Heart left ventricle (tissue), 16 donors: ENCODE data around the gene TRPT1. TPM values are rescaled to one million over a fixed set of nuclear protein-coding genes. Genes with fewer than 3 reads are reported as not detected.
"Not testable (repeated sequence)": the region's sequence is repeated elsewhere in the genome, so short reads cannot be mapped to it uniquely, and the experiment has no call there.

Experiments used
- ATAC-seq, 4 donors: fragments of 200-7000 bp; cut with Tn5 transposase; one replicate each; pipeline ENCODE4 v1.9.1; 2020 to 2022; ENCODE audit warnings: moderate library complexity in 4 of 4, mild to moderate bottlenecking in 3 of 4, moderate number of reproducible peaks in 1 of 4
- DNase-seq, 5 donors: peaks; one replicate each; pipeline ENCODE4 v3.0.0-alpha.2; 2020
- H3K27ac ChIP-seq, 12 donors: fragments of 200-600 bp; sonication (generic) in 4 of 12; one replicate each; pipeline versions ENCODE4 v1.5.0 to v1.8.0; 2016 to 2022; ENCODE audit warnings: mild to moderate bottlenecking in 2 of 12
- H3K27me3 ChIP-seq, 9 donors: fragments of 200-600 bp; sonication (generic) in 2 of 9; one replicate each; pipeline versions ENCODE4 v1.5.1 to v1.8.0; 2016 to 2022; ENCODE audit warnings: mild to moderate bottlenecking in 3 of 9
- H3K36me3 ChIP-seq, 9 donors: fragments of 200-600 bp; sonication (generic) in 2 of 9; one replicate each; pipeline versions ENCODE4 v1.5.0 to v1.8.0; 2018 to 2022; ENCODE audit warnings: mild to moderate bottlenecking in 2 of 9
- H3K4me1 ChIP-seq, 12 donors: fragments of 200-600 bp; sonication (generic) in 4 of 12; one replicate each; pipeline versions ENCODE4 v1.5.0 to v1.8.0; 2016 to 2022; ENCODE audit warnings: mild to moderate bottlenecking in 3 of 12
- H3K4me3 ChIP-seq, 12 donors: fragments of 200-600 bp; sonication (generic) in 4 of 12; one replicate each; pipeline versions ENCODE4 v1.5.0 to v1.8.0; 2017 to 2022; ENCODE audit warnings: mild to moderate bottlenecking in 9 of 12, moderate library complexity in 4 of 12
- H3K9me3 ChIP-seq, 12 donors: fragments of 200-600 bp; sonication (generic) in 4 of 12; one replicate each; pipeline versions ENCODE4 v1.5.0 to v1.8.0; 2016 to 2022; ENCODE audit warnings: mild to moderate bottlenecking in 1 of 12
- CTCF ChIP-seq, 12 donors: fragments of 200-600 bp; sonication (generic) in 4 of 12; IDR thresholded peaks; one replicate each; pipeline versions ENCODE4 v1.5.0 to v1.8.0; 2018 to 2022; ENCODE audit warnings: antibody characterized with exemption in 12 of 12, mild to moderate bottlenecking in 5 of 12
- POLR2A ChIP-seq, 2 donors: fragments of 450-650 bp; IDR thresholded peaks; one replicate each; pipeline ENCODE4 v1.6.1; 2017; ENCODE audit warnings: antibody characterized with exemption in 2 of 2, mild to moderate bottlenecking in 2 of 2, moderate library complexity in 2 of 2
- WGBS, 4 donors: extraction: QIAGEN DNeasy Blood & Tissue Kit in 2 of 4; methylation state at CpG; one replicate each; pipeline versions ENCODE4 v1.1.5 to v1.1.7; 2013 to 2018; 5-methylcytosine and 5-hydroxymethylcytosine counted together
- intact Hi-C, 10 donors: fragments of 100-400 bp; cut with DNase I; formaldehyde crosslinking; loops; one replicate each; pipeline versions ENCODE4 v1.11.1 to v1.14.2; 2022
- polyA plus RNA-seq, 2 donors: library from polyadenylated mRNA; stranded (reverse); fragments of 200-250 nt; gene quantifications; one replicate each; pipeline ENCODE4 v1.2.3, GENCODE V29; 2013
- total RNA-seq, 9 donors: library from RNA; depleted of rRNA in 2 of 9; stranded (reverse); fragments of >200 nt in 2 of 9; fragmentation: NEBNext Ultra II Directional in 3 of 9; extraction: Animal tissue kit (Norgen Biotek cat#: 25700) in 3 of 9; gene quantifications; one replicate each; pipeline versions ENCODE4 v1.1.0 to v1.2.4, GENCODE V29; 2016 to 2023
- donor health status: ischemic (EF 13 %, LVEDD 7.1; RV severe dilation, severe dysfunction).
- donor health status: healthy with polysubstance abuse.
- donor health status: DM: no; HTN: yes; CAD: no.
- donor health status: DM: no; HTN: no; CAD: no.
- donor health status: ischemic (EF 25% LVEDD 6.9; RV normal size, moderate dysfunction).
- donor health status: ischemic (EF 25% LVEDD 5.7; RV mildly dilated, moderate dysfunction).
- donor health status: healthy.
- donor health status: DM: yes; HTN: yes; CAD: no.
- donor health status: ischemic (EF 35%, LVEDD 5.7; RV mildly dilated, moderate dysfunction).
- donor health status: nonischemic (EF 11% LVEDD 7.7; RV severe dilation, severe dysfunction).
- donor health status: DM: yes; HTN: yes; CAD: no.
- donor health status: PGD.
- donor health status: ischemic (EF 29% LVEDD 5.4; RV normal size, mild dysfunction).
- donor health status: nonischemic (EF 23%, LVEDD 6.1; RV moderate dilation, normal function).

Gene TRPT1
- total and polyA plus RNA-seq, 11 donors, result 51.2 to 146 (median 65.3) TPM

GRCh38 chr11:64246871-64247728 is 21.1 kb upstream of the TRPT1 start, which contains the start of gene PPP1R14B:
Gene PPP1R14B, minus strand, starts transcription at chr11:64246943. Its CDS starts 270 bp downstream, at chr11:64246673.
- Histone ChIP-seq H3K4me3 (peak within 1 kb of the TSS; percentile 56 to 90 (median 72)), H3K27me3 (no peaks in the 10 kb centered on the region), H3K9me3 (no peaks in the 10 kb centered on the region), H3K36me3 (peaks cover 0 to 15% (median 8%) of the 10 kb centered on the region in 9 donors), H3K27ac (peak within 1 kb of the TSS; percentile 49 to 96 (median 92)), H3K4me1 (peaks cover 5 to 65% (median 37%) of the 10 kb centered on the region in 12 donors)
- 0 to 1% (median 1%) methylated on average over 23 to 74 of the region's 74 CpGs for WGBS, 4 donors
- peak; percentile 90 to 94 (median 93) for DNase-seq
- ATAC-seq, result peak; percentile 58 to 74 (median 68)
- intact Hi-C loops, result loop anchor here in 2 of 10 donors (2.0 kb wide), 2 partner anchors 22 to 58 kb away; partner anchors contain the start of gene ESRRA (in 2 of the 2)
- peak in 7 of 12 donors; percentile 8 to 31 (median 18) for TF ChIP-seq CTCF (IDR thresholded peaks at IDR 0.05)
- TF ChIP-seq POLR2A (IDR thresholded peaks at IDR 0.05), result peak in 1 of 2 donors; percentile 50

- Histone ChIP-seq H3K27ac (peak overlapping the region; percentile 49 to 96 (median 89)), H3K4me1 (peaks cover 5 to 65% (median 35%) of the 10 kb centered on the region in 12 donors), H3K4me3 (peak overlapping the region; percentile 25 to 90 (median 72)), H3K36me3 (peaks cover 0 to 15% (median 8%) of the 10 kb centered on the region in 9 donors)
- DNase-seq, H3K27me3 ChIP-seq, H3K9me3 ChIP-seq, ATAC-seq: not testable (repeated sequence)
- TF ChIP-seq CTCF (IDR thresholded peaks at IDR 0.05), result peak in 1 of 12 donors; percentile 10
- intact Hi-C loops, result loop anchor here in 2 of 10 donors (2.0 kb wide), 2 partner anchors 22 to 58 kb away; partner anchors contain the start of gene ESRRA (in 2 of the 2)
- WGBS, 4 donors, result 0 to 2% (median 1%) methylated on average over 4 to 43 of the region's 43 CpGs
Measured at GRCh38 chr11:64246621-64246870, 20.6 kb upstream of the TRPT1 start.

GRCh38 chr11:64245797-64246620 is 20.0 kb upstream of the TRPT1 start:
- H3K9me3 ChIP-seq, result no peaks in the 10 kb centered on the region
- intact Hi-C loops, result loop anchor here in 2 of 10 donors (2.0 kb wide), 2 partner anchors 23 to 59 kb away; partner anchors contain the start of gene ESRRA (in 2 of the 2)

More at GRCh38 chr11:64245797-64246620, 20.0 kb upstream of the TRPT1 start:
- peak overlapping the region; percentile 49 to 95 (median 86) for H3K27ac ChIP-seq
- no peaks in the 10 kb centered on the region for H3K27me3 ChIP-seq
- H3K4me3 ChIP-seq, result peak overlapping the region; percentile 25 to 90 (median 72)
- ATAC-seq (peak in 1 of 4 donors; percentile 1), DNase-seq (peak in 4 of 5 donors; percentile 60 to 94 (median 74))
- WGBS, 4 donors, result 1% methylated on average over 41 to 46 of the region's 46 CpGs
- peaks cover 0 to 15% (median 8%) of the 10 kb centered on the region in 9 donors for H3K36me3 ChIP-seq
- peaks cover 5 to 63% (median 34%) of the 10 kb centered on the region in 12 donors for H3K4me1 ChIP-seq
- no peak for TF ChIP-seq CTCF (IDR thresholded peaks at IDR 0.05)
- peak in 1 of 2 donors; percentile 11 for TF ChIP-seq POLR2A (IDR thresholded peaks at IDR 0.05)
